HG02840 (cell line): ENCODE data around the gene AGK.
A peak's percentile ranks its signal among the peaks of the same experiment; 100 is the strongest.

Experiments used
- ATAC-seq: cut with Tn5 transposase; IDR thresholded peaks from one replicate; pipeline ENCODE4 v1.9.1; 2021; ENCODE audit warnings: mild to moderate bottlenecking, moderate library complexity, moderate number of reproducible peaks; ENCODE audit not compliant: unreplicated experiment, low FRiP score

AGK gene

DNA sequence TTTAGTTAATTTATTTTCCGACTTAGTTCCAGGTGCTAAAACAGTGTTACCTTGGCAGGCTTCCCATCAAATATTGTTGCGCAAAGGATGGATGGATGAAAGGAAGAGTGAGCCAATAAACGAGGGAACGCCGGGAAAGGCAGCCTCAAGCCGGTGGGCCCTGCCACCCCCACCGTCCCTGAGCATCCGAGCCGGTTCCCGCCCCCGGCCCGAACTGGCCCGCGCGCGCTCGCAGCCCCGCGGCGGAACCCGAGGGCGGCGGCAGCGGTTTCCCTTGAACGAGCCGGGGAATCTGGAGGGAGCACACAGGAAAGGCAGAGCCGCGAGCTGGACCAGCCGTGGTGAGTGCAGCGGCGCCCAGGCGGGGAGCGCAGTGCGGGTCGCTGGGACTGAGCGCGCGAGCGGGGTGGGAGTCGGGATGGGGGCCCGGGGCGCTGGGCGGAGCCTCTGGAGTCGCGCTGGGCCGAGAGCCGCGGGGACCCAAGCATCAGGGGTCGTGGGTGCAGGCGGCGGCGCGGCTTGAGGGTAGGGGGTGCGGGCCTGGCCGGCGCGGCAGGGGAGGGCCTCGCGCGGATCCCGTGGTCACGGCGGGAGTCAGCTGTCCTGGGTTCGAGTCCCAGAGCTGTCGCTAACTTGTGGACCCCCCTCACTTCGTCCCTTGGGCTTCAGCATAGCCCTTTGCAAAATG is at the start of gene AGK:
TSS of gene AGK (plus strand) at position 317 of the 688 bp plus-strand sequence. CDS start 4,057 bp downstream, outside the sequence.
- ATAC-seq: peak; percentile 79

DNA sequence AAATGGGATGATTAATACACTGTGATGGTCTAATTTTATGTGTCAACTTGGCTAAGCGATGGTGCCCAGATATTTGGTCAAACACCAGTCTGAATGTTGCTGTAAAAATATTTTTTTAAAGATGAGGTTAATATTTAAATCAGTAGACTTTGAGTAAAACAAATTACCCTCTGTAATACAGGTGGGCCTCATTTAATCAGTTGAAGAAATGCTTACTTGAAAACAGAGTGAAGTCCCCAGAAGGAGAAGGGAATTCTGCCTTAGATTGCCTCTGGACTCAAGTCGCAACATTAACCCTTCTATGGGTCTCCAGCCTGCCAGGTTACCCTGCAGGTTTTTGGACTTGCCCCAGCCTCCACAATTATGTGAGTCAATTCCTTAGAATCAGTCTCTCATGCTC is 49.8 kb upstream of the AGK start:
- no peak for ATAC-seq

- no peak for ATAC-seq
These were observed 39.9 kb upstream of the AGK start for GRCh38 chr7:141511316-141511675.

GRCh38 chr7:141511676-141512396 is 39.4 kb upstream of the AGK start:
- ATAC-seq: no peak

DNA sequence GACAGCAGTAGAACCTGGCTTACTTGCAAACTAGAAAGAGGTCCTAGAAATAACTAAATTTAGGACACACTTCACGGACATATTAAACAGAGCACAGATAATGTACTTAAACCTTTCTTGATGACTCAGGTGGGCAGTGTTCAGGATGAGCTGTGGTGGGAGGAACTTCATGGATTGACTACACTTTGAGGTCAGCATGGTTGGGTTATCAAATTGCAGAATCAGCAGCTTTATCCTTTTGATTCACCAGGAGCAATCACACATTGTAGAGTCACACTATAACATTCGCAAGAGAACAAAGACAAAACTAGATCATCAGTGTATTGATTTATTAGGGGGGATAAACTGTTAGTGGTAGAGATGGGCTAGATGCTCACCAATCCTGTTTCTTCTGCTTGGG is 38.6 kb upstream of the AGK start:
- ATAC-seq: no peak

DNA sequence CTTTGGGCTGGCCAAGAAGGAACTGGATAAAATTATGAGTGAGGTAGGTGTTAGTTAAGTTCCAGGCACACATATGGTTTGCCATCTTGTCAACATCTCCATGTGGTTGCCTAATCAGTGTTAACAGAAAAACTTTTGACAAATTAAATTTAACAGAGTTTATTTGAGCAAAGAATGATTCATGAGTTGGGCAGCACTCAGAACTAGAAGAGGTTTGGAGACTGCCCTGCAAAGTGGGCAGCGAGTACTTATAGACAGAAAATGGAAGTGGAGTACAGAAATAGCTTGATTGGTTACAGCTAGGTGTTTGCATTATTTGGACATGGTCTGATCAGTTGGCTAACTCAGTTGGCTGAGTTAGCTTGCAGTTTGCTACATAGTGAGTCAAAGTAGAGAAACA is 37.5 kb upstream of the AGK start:
- no peak for ATAC-seq

GRCh38 chr7:141515941-141516340 is 35.3 kb upstream of the AGK start:
- ATAC-seq: no peak

DNA sequence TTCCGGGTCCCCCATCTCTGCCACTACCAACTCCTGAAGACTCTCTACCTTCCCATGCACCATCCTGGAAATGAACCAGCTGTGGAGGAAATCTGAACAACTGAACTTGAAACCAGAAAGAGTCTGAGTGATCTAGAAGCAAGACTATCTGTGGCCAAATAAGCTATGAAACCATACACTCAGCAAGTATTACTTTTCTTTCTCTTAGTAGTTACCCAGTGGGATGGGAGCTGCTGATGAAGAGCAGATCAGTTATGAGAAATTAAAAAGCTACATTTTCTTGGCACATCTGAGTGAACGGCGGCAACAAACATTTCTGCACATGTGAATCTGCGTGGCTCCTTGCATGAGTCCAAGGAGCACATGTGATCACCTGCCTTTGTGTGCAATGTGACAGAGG is 31.6 kb upstream of the AGK start:
- ATAC-seq: no peak

DNA sequence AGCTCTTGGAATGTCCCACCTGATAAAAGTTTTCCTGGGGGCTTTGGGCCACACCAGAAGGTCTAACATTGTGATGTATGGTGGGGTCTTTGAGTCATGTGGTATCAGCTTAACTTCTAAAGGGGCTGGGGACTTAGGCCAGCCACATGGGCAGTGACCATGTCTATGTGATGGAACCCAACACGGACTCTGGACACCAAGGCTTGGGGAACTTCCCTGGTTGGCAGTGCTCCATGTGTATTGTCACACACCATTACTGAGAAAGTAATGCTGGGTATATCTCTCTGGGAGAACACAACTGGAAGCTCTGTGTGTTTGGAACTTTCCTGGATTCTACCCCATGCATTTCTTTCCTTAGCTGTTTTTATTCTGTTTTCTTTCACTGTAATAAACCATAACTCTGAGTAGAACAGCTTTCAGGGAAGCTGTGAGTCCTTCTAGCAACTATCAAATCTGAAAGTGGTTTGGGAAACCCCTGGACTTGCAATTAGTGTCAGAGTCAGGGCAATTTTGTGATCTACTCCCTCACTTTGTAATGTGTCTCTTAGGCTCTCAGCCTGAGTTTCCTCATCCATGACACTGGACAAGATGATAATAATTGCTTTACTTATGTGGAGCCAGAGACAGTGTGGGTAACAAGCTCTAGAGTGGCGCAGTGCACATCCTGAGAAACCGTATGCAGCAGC is 28.4 kb upstream of the AGK start:
- ATAC-seq: no peak

DNA sequence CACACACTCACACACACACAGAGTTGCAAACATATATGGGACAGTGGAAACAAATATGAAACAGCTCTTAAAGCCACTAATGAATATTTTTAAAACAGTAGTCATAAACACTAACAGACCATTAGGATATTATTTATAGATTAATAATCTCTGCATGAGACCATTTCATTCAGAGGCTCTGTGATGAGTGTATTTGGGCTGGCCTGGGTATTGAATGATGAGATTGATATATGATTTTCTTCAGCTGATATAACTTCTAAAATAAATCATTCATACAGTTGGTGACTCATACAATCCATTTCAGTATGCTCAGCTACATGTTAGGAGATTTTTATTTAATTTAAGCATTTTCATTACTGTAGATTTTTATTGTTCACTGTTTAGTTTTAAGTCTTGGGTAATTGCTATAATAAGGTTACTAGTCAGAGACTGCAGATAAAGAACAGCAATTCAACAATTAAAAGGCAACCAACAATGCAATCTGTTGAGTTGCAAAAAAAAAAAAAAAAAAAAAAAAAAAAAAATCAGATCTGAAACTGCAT is 25.2 kb upstream of the AGK start:
- no peak for ATAC-seq

GRCh38 chr7:141527076-141527475 is 24.1 kb upstream of the AGK start:
- ATAC-seq: no peak

DNA sequence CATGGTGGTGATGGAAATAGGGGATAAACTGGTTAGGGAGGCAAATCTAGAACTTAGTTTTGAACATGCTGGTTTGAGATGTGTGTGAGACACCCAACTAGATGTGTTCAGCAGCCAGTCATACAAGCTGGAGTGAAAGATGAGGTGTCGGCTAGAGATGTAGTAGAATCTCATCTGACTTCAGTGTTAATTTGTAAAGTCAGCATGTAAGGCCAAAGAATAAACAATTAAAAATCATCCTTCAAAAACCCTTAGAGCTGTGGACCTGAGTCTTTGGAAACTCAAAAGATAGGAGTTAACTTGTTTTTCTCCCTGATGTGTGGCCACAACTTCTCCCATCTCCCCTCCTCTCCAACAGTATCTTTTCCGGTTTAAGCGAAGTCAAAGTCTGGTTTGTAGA is 22.8 kb upstream of the AGK start:
- ATAC-seq: no peak

GRCh38 chr7:141533149-141533949 is 17.9 kb upstream of the AGK start:
- no peak for ATAC-seq

- ATAC-seq: no peak
These were observed 16.2 kb upstream of the AGK start for GRCh38 chr7:141534757-141535737.

GRCh38 chr7:141537906-141538305 is 13.3 kb upstream of the AGK start:
- ATAC-seq: no peak

- no peak for ATAC-seq
These were observed 9.8 kb upstream of the AGK start for GRCh38 chr7:141541375-141541774.

GRCh38 chr7:141544831-141545230 is 6.4 kb upstream of the AGK start:
- no peak for ATAC-seq

- ATAC-seq: no peak
These were observed 1.6 kb upstream of the AGK start for GRCh38 chr7:141549582-141549981.

GRCh38 chr7:141550386-141551093 is 670 bp upstream of the AGK start:
- no peak for ATAC-seq
